Upper lobe of left lung (tissue), 4 donors: ENCODE results near the gene SPG7.

Experiments
- CTCF ChIP-seq, 6 experiments: fragments of 450-650 bp in 4 of 6; fragments of 200-600 bp in 2 of 6; sonication (generic) in 2 of 6; IDR thresholded peaks; one replicate each; pipeline ENCODE4 v1.5.1; 2016 to 2019; ENCODE audit warnings: antibody characterized with exemption in 6 of 6
- POLR2A ChIP-seq, 4 donors: fragments of 450-650 bp; IDR thresholded peaks; one replicate each; pipeline ENCODE4 v1.5.1; 2016 to 2017; ENCODE audit warnings: antibody characterized with exemption in 4 of 4, mild to moderate bottlenecking in 2 of 4

DNA sequence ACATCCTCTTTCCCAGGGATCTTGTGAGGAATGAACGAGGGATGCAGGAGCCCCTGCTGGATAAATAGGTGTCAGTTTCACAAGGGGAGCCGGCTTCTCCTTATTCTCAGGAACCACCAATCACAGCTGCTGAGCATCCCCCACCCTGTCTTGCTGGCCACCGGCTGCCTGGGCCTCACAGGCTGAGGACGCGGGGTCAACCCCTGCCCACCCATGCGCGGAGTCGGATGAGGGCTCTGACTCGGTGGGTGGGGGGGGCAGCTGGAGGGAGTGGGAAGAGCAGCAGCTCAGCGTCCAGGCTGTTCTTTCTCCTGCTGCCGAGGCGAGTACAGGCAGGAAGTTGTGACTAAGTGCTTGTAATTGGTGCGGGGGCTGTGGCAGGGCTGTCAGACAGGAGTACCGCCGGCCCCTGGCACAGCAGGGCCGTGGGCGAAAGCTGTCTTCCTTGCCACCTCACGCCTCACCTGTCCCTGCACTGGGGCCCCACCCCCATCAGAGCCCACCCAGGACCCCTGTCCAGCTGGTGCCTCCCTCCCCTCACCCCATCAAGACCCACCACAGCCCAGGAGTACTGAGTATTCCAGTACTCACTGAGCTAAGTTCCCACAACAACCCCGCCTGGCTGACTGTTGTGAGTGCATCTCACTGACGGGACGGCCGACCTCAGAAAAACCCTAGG, 94.2 kb downstream of the SPG7 start:
- TF ChIP-seq CTCF (IDR thresholded peaks at IDR 0.05) (no peak), POLR2A (IDR thresholded peaks at IDR 0.05) (no peak)
